Fibroblast of villous mesenchyme (primary cell): Measurements from ENCODE around the gene GLT8D1. TPM values are rescaled to one million over a fixed set of nuclear protein-coding genes. Genes with fewer than 3 reads are reported as not detected.
"Not testable (repeated sequence)": the region's sequence is repeated elsewhere in the genome, so short reads cannot be mapped to it uniquely, and the experiment has no call there.

ENCODE experiments used
- DNase-seq: peaks from one replicate; pipeline ENCODE4 v3.0.0-alpha.2; 2010; ENCODE audit warnings: low read depth
- H3K4me3 ChIP-seq: 2 replicates; pipeline ENCODE4 v1.5.1; 2011; ENCODE audit warnings: low read depth, mild to moderate bottlenecking, low read length
- CTCF ChIP-seq: IDR thresholded peaks from 2 replicates; pipeline ENCODE4 v1.5.1; 2012; ENCODE audit warnings: low read depth, mild to moderate bottlenecking, low read length; ENCODE audit not compliant: insufficient read depth
- total RNA-seq: library from RNA; depleted of rRNA; stranded (reverse); fragments of >200 nt; gene quantifications from 2 replicates; pipeline ENCODE4 v1.2.3, GENCODE V29; 2012

GLT8D1 gene
- total RNA-seq, 1 donor, result 108 TPM

DNA sequence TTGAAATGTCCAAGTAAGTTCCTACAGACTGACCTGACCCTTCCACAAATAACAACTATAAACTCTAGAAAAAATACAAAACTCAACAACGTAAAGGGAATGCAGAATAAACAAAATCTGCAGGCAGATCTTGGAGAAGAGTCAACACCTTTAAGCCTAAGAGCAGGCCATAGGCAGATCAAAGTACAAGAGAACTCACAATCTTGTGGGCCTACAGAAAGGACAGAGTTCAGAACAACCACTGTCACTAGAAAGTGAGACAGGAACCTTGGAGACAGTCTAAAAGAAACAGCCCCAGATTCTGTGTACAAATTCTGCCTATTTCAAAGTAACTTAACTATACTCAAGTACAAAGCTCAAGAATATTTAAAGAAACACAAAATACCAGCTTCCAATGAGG, 34.1 kb upstream of the GLT8D1 start:
- no peak for TF ChIP-seq CTCF
- DNase-seq, result no peak

GRCh38 chr3:52733256-52733891, 27.8 kb upstream of the GLT8D1 start:
- no peak for TF ChIP-seq CTCF
- DNase-seq, result no peak
- no peak overlapping the region for H3K4me3 ChIP-seq

More for the DNA sequence above, 34.1 kb upstream of the GLT8D1 start:
- no peak overlapping the region for H3K4me3 ChIP-seq

- no peak overlapping the region for H3K4me3 ChIP-seq
- no peak for TF ChIP-seq CTCF
- DNase-seq, result no peak
Measured at GRCh38 chr3:52731590-52731989, 26.0 kb upstream of the GLT8D1 start.

DNA sequence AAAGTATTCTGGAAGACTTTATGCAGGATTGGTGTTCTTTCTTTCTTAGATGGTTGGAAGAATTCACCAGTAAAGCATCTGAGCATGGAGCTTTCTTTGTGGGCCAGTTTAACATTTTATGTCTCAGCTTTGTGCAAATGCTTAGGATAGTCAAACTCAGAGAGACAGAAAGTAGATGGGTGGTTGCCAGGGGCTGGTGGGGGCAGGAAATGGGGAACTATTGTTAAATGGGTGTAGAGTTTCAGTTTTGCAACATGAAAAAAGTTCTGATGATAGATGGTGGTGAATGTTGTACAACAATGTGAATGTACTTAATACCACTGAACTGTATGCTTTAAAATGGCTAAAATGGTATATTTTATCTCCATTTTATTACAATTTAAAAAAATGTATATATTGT, 25.1 kb upstream of the GLT8D1 start:
- DNase-seq, result no peak
- H3K4me3 ChIP-seq, result no peak overlapping the region

DNA sequence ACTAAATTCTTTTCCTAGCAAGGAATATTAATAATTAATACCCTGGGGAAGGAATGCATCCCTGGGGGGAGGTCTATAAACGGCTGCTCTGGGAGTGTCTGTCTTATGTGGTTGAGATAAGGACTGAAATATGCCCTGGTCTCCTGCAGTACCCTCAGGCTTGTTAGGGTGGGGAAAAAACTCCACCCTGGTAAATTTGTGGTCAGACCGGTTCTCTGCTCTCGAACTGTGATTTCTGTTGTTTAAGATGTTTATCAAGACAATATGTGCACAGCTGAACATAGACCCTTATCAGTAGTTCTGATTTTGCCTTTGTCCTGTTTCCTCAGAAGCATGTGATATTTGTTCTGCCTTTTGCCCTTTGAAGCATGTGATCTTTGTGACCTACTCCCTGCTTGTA, 23.2 kb upstream of the GLT8D1 start:
- not testable (repeated sequence) for DNase-seq, H3K4me3 ChIP-seq

More for the DNA sequence above, 25.1 kb upstream of the GLT8D1 start:
- no peak for TF ChIP-seq CTCF

- no peak for DNase-seq
- no peak overlapping the region for H3K4me3 ChIP-seq
- TF ChIP-seq CTCF, result no peak
Measured at GRCh38 chr3:52724511-52724910, 18.9 kb upstream of the GLT8D1 start.

- TF ChIP-seq CTCF, result no peak
- no peak for DNase-seq
Measured at GRCh38 chr3:52723935-52724334, 18.3 kb upstream of the GLT8D1 start.

GRCh38 chr3:52722491-52722890, 16.9 kb upstream of the GLT8D1 start:
- no peak for TF ChIP-seq CTCF
- H3K4me3 ChIP-seq, result no peak overlapping the region
- DNase-seq, result no peak

More at GRCh38 chr3:52723935-52724334, 18.3 kb upstream of the GLT8D1 start:
- H3K4me3 ChIP-seq, result no peak overlapping the region
